ENCODE data around the gene DLGAP4.

DLGAP4 gene

DNA sequence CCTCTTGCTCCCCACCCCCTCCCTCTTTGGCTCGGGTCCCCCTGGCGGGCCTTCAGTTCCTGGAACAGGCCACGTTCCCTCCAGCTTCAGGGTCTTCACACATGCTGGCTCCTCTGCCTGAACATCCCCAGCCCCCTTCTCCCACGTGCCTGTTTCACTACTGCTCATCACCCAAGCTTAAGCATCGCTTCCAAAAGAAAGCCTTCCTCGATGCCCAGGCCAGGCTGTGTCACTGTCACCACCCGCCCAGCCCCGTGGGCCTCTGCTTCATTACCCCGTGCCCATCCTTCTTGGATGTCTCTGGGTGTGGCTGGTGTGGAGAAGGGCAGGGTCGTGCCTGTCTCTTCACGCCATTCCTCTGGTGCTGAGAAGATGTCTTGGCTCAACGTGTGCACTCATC lies 2.8 kb downstream of the DLGAP4 start:
- no peak for DNase-seq (ENCODE audit: low read depth)

GRCh38 chr20:36309643-36310042 lies 3.5 kb downstream of the DLGAP4 start:
- DNase-seq (ENCODE audit: low read depth): no peak

DNA sequence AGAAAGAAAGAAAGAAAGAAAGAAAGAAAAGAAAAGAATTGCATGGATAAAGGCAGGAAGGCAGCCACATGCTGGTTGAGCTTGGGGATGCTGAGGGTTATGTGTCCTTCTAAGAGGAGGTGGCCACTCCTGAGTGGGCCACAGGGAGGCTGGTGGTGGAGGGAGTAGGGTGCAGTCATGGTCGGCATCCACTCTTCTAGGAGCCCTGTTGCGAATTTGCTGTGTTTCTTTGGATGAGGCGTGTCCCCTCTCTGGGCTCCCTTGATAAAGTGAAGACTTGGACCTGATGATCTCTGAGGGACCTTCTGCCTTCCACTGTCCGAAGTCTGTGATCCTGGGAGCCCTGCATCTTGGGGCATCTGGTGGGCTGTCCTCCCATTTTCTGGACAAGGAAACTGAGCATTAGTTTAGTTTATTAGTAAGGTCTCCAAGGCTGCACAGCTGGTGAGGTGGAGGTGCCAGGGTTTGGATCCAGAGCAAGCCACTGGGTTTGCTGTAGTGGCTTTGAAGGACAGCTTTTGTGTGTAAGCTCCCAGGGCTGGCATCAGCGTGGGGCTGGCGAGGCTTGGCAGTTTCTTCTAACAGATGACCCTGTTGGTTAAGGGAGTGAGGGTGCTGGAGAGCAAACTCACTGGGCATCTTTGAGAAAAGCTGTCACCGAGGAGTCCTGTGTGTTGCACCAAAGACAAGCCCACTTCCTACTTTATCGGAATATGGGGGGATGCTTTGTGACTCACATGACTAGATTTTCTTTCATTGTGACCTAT lies 4.3 kb downstream of the DLGAP4 start:
- no peak for DNase-seq (ENCODE audit: low read depth)

- no peak for DNase-seq (ENCODE audit: low read depth)
Measured at GRCh38 chr20:36311141-36311853, 5.2 kb downstream of the DLGAP4 start.

GRCh38 chr20:36311854-36312723 lies 6.0 kb downstream of the DLGAP4 start:
- no peak for DNase-seq (ENCODE audit: low read depth)

DNA sequence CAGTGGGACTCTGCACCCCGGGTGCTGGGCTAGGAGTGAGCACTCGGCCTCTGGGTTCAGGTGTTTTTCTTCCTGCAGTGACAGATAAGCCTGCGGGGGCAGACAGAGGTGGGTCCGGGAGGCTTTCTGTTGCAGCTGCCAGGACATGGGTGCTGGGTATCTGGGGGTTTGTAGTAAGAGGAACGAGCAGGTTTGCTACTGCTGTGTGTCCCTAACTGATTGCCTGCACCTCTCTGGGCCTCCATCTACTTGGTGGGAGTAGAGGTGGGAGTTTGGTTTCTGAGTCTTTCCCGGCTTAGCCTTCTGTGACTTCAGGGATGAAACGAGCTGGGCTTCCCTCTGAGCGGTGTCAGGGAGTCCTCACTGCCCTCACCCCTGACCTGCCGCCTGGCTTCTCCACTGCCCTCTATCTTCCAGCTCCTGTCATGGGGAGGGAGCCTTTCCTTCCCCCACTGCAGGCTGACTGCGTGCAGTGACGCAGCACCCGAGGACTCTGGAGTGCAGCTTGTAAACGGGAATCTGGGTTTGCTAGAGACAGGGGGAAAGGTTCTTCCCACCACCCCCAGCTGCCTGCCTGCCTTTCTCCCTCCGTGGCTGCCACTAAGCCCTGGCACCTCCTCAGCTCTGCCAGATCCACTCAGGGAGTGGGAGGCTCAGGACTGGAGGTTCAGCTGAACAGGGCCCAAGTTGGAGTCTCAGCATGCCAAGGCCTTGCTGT lies 6.7 kb downstream of the DLGAP4 start:
- DNase-seq (ENCODE audit: low read depth): no peak

GRCh38 chr20:36313476-36313875 lies 7.3 kb downstream of the DLGAP4 start:
- no peak for DNase-seq (ENCODE audit: low read depth)

- DNase-seq (ENCODE audit: low read depth): no peak
Measured at GRCh38 chr20:36313926-36314325, 7.8 kb downstream of the DLGAP4 start.

DNA sequence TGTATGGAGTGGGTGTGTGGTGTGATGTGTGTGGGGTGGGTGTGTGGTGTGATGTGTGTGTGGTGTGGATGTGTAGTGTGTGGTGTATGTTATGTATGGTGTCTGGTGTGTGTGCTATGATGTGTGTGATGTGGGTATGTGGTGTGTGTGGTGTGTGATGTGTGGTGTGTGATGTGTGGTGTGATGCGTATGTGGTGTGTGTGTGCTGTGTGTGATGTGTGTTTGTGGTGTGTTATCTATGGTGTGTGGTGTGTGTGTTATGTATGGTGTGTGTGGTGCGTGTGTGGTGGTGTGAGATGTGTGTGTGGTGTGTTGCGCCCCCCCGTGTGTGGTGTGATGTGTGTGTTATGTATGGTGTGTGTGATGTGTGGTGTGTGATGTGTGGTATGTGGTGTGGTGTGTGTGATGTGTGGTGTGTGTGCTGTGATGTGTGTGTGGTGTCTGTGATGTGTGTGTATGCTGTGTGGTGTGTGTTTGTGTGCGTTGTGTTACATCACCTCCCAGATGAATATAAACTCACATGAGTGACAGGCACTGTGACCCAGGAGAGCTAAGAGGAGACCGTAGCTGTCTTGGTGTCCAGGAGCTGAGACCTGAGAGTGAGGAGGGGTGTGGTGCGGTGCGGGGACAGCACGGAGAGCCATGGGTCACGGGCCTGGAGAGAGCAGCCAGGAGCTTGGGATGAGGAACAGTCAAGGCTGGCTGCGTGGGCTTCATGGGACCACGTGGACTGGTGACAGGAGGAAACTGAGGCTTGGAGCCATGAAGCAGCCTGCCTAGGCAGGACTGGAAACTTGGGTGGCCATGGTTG lies 8.8 kb downstream of the DLGAP4 start:
- DNase-seq (ENCODE audit: low read depth): no peak

GRCh38 chr20:36315545-36316351 lies 9.6 kb downstream of the DLGAP4 start:
- no peak for DNase-seq (ENCODE audit: low read depth)

DNA sequence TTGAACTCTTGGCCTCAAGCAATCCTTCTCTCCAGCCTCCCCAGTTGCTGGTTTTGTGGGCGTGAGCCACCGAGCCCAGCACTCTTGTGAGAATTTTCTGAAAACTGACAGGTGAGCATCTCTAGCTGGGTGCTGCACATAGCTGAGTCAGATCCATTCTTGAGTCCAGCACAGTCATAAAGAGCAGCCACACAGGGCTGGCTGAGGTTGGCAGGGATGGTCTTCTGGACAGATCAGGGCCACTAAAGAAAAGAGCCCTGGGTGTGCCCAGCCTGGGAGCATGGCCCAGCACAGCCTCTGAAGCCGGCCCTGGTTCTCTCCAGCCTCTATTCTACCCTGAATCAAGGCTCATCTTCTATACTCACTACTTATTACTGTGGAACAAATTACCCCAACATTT lies 11.5 kb downstream of the DLGAP4 start:
- no peak for DNase-seq (ENCODE audit: low read depth)

DNA sequence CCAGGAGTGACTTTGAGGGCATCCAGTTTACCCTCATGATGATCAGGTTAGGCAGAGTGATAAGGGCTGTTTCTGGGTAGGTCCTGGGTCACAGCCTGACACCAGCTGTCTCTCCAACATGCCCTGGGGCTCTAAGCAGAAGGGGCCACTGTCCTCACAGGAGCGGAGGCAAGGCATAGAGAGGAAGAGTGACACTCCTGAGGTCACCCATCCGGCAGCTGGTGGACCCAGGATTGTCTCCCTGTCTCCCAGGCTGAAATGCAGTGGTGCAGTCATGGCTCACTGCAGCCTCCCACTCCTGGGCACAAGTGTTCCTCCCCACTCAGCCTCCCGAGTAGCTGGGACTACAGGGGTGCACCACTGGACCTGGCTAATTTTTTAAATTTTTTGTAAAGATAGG lies 12.0 kb downstream of the DLGAP4 start:
- no peak for DNase-seq (ENCODE audit: low read depth)

- DNase-seq (ENCODE audit: low read depth): no peak
Measured at GRCh38 chr20:36319356-36320260, 13.5 kb downstream of the DLGAP4 start.

- DNase-seq (ENCODE audit: low read depth): no peak
Measured at GRCh38 chr20:36320261-36320897, 14.2 kb downstream of the DLGAP4 start.

DNA sequence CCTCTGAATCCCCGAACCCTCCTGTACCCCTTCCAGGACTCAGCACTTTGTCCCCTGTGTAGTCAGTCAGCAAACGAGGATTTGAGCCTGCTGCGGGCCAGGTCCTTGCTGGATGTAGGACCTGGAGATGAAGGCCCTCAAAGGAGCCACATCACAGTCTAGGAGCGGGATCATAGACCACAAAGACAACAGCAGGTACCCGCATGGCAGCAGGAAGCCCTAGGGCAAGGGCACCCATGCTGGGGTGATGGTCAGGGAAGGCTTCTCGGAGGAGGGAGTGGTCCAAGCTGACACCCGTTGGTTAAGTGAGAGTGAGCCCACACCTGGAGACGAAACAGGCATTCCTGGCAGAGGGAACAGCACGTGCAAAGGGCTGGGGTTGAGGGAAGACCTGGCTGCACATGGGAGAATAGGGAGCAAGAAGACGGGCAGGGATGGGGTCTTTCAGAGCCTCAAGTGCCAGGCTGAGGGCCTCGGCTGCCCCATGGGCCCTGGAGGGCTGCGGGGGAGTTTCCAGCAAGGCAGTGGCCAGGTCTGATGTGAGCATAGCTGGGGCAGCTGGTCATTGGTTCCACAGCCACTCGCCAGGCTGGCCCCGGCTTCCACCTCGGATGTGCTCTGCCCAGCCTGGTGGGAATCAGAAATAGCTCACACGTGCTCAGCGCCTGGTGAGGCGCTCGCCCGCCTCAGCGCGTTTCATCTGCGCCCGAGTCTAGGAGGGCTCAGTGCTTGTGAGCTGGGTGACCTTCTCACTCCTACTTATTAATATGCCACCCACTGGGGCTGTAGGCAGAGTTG lies 15.0 kb downstream of the DLGAP4 start:
- no peak for DNase-seq (ENCODE audit: low read depth)

- DNase-seq (ENCODE audit: low read depth): no peak
Measured at GRCh38 chr20:36322131-36322530, 16.0 kb downstream of the DLGAP4 start.

GRCh38 chr20:36330091-36330490 lies 24.0 kb downstream of the DLGAP4 start:
- no peak for DNase-seq (ENCODE audit: low read depth)

GRCh38 chr20:36331209-36331608 lies 25.1 kb downstream of the DLGAP4 start:
- DNase-seq (ENCODE audit: low read depth): no peak

Data from CMK (cell line).